ENCODE results near the gene MRGPRF. TPM values are rescaled to one million over a fixed set of nuclear protein-coding genes. Genes with fewer than 3 reads are reported as not detected.
A peak's percentile ranks its signal among the peaks of the same experiment; 100 is the strongest.

The MRGPRF gene
- total RNA-seq, 2 donors from 2014 or later, result 3.7 to 4.7 TPM

DNA sequence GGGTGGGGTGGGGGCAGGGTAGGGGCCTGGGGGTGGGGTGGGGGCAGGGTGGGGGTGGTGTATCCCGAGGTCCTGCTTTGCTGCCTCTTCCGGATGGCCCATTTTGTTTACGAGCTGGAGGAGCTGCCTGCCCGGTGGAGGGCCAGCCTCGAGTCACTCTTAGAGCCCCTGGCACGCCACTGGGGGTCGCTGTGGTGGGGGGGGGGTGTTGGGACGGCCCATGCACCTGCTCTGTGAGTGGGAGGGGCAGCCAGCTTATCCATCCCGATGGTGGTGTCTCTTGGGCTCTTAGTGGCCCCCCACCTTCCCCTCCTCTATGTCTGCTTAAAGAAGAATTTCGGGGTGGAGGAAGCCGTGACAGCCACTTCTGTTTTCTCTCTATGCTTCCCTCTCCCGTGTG, 56.9 kb downstream of the MRGPRF start:
- Histone ChIP-seq H3K27me3 (ENCODE audit: control insufficient read depth, insufficient read depth, low read length, poor library complexity, severe bottlenecking) (no peaks in the 10 kb centered on the region), H3K4me1 (ENCODE audit: control insufficient read depth, insufficient read depth, low read length) (no peaks in the 10 kb centered on the region), H3K9ac (ENCODE audit: extremely low read depth, low read length, poor library complexity, severe bottlenecking) (no peak overlapping the region), H3K36me3 (ENCODE audit: control insufficient read depth, insufficient read depth, low read length) (no peaks in the 10 kb centered on the region), H3K4me3 (ENCODE audit: low read length) (no peak overlapping the region), H3K9me3 (ENCODE audit: control insufficient read depth, low read length) (no peaks in the 10 kb centered on the region), H3K27ac (ENCODE audit: low read depth, low read length) (no peak overlapping the region)
- H3K36me3 Mint-ChIP-seq (ENCODE audit: low read depth), result no peaks in the 10 kb centered on the region
- TF ChIP-seq, protein P1, sequence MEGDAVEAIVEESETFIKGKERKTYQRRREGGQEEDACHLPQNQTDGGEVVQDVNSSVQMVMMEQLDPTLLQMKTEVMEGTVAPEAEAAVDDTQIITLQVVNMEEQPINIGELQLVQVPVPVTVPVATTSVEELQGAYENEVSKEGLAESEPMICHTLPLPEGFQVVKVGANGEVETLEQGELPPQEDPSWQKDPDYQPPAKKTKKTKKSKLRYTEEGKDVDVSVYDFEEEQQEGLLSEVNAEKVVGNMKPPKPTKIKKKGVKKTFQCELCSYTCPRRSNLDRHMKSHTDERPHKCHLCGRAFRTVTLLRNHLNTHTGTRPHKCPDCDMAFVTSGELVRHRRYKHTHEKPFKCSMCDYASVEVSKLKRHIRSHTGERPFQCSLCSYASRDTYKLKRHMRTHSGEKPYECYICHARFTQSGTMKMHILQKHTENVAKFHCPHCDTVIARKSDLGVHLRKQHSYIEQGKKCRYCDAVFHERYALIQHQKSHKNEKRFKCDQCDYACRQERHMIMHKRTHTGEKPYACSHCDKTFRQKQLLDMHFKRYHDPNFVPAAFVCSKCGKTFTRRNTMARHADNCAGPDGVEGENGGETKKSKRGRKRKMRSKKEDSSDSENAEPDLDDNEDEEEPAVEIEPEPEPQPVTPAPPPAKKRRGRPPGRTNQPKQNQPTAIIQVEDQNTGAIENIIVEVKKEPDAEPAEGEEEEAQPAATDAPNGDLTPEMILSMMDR (conservative IDR thresholded peaks at IDR 0.05), result peak; percentile 72
- peak; percentile 89 for DNase-seq
- H3K27ac Mint-ChIP-seq, result no peak overlapping the region
- H3K4me1 Mint-ChIP-seq, result peaks cover under 1% of the 10 kb centered on the region
- H3K4me3 Mint-ChIP-seq, result no peak overlapping the region
- no peaks in the 10 kb centered on the region for H3K9me3 Mint-ChIP-seq
- 55% methylated on average over 9 of the region's 12 CpGs; no CpG with 5 or more reads in 1 of the 2 experiments for WGBS, 2 experiments (ENCODE audit: insufficient coverage in 1 of 2, insufficient read length in 1 of 2)
- no peaks in the 10 kb centered on the region for H3K27me3 Mint-ChIP-seq (ENCODE audit: insufficient read depth)

DNA sequence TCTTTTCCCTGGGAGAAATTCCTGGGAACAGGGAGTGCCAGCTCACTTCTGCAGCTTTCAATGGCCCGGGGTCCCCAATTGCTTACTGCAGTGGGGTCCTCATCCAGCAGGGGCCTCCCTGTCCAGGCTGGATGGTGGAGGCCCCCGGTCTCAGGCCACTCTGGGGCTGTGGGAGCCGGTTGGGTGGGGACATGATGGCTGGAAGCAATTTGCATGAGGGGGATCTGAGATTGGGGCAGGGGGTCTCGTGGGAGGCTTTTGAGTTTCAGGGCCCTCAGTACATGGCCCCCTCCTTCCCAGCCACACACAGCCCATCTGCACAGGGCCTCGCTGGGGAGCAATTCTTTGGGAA, 57.5 kb downstream of the MRGPRF start:
- H3K36me3 ChIP-seq (ENCODE audit: control insufficient read depth, insufficient read depth, low read length), result no peaks in the 10 kb centered on the region
- peaks cover 4% of the 10 kb centered on the region for H3K4me1 Mint-ChIP-seq
- no peaks in the 10 kb centered on the region for H3K27me3 ChIP-seq (ENCODE audit: control insufficient read depth, insufficient read depth, low read length, poor library complexity, severe bottlenecking)
- WGBS, 2 experiments (ENCODE audit: insufficient coverage in 1 of 2, insufficient read length in 1 of 2), result 50 to 75% methylated on average over 1 to 3 of the region's 5 CpGs
- DNase-seq, result no peak
- no peak overlapping the region for H3K4me3 ChIP-seq (ENCODE audit: low read length)
- no peak overlapping the region for H3K4me3 Mint-ChIP-seq
- H3K36me3 Mint-ChIP-seq (ENCODE audit: low read depth), result no peaks in the 10 kb centered on the region
- no peak overlapping the region for H3K27ac Mint-ChIP-seq
- H3K27ac ChIP-seq (ENCODE audit: low read depth, low read length), result no peak overlapping the region
- H3K9me3 ChIP-seq (ENCODE audit: control insufficient read depth, low read length), result no peaks in the 10 kb centered on the region
- H3K27me3 Mint-ChIP-seq (ENCODE audit: insufficient read depth), result no peaks in the 10 kb centered on the region
- H3K4me1 ChIP-seq (ENCODE audit: control insufficient read depth, insufficient read depth, low read length), result no peaks in the 10 kb centered on the region
- H3K9ac ChIP-seq (ENCODE audit: extremely low read depth, low read length, poor library complexity, severe bottlenecking), result no peak overlapping the region
- no peaks in the 10 kb centered on the region for H3K9me3 Mint-ChIP-seq
- TF ChIP-seq, protein P1 (conservative IDR thresholded peaks at IDR 0.05), result no peak

DNA sequence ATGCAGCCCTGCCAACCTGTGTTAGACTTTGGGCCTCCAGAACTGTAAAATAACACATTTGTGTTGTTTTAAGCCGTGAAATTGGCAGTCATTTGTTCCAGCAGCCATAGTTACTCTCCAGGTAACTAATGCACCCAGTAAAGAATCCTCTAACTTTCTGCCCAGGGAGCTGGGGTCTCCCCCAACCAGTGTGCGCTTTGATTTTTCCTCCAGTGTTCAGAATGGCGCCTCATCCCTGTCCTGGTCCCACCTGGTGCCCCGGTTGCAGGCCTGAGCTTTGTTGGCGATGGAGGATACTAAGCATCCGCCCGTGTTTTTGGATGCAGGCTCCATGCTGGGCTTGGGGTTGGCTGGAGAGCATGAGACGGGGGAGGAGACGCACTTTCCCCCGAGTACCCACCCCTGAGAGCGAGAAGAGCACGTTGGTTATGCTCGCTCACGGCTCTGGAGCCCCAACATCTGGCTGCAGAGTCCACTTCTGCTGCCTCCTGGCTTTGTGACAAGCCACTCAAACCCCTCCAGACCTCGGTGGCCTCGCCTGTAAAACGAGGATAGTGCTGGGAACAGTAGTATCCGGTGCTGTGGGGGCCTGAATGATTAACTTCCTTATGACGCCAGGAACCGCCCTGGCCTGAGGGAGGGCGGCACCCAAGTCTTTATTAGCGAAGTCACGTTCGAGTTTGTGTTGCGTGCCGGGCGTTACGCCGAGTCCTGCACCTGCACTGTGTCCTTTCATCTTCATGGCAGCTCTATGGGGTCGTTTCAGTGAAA, 58.0 kb downstream of the MRGPRF start:
- DNase-seq, result no peak
- Mint-ChIP-seq H3K36me3 (ENCODE audit: low read depth) (no peaks in the 10 kb centered on the region), H3K27me3 (ENCODE audit: insufficient read depth) (no peaks in the 10 kb centered on the region), H3K4me1 (peaks cover 4% of the 10 kb centered on the region), H3K4me3 (no peak overlapping the region), H3K9me3 (no peaks in the 10 kb centered on the region), H3K27ac (no peak overlapping the region)
- TF ChIP-seq, protein P1 (conservative IDR thresholded peaks at IDR 0.05), result no peak
- no peak overlapping the region for H3K4me3 ChIP-seq (ENCODE audit: low read length)
- no peak overlapping the region for H3K27ac ChIP-seq (ENCODE audit: low read depth, low read length)
- no peaks in the 10 kb centered on the region for H3K4me1 ChIP-seq (ENCODE audit: control insufficient read depth, insufficient read depth, low read length)
- WGBS, 2 experiments (ENCODE audit: insufficient coverage in 1 of 2, insufficient read length in 1 of 2), result 81 to 86% methylated on average over 27 to 30 of the region's 30 CpGs
- no peak overlapping the region for H3K9ac ChIP-seq (ENCODE audit: extremely low read depth, low read length, poor library complexity, severe bottlenecking)
- no peaks in the 10 kb centered on the region for H3K9me3 ChIP-seq (ENCODE audit: control insufficient read depth, low read length)
- no peaks in the 10 kb centered on the region for H3K36me3 ChIP-seq (ENCODE audit: control insufficient read depth, insufficient read depth, low read length)
- no peaks in the 10 kb centered on the region for H3K27me3 ChIP-seq (ENCODE audit: control insufficient read depth, insufficient read depth, low read length, poor library complexity, severe bottlenecking)

Other genes starting within 250 kb of the MRGPRF start
- gene CPT1A, start 171.3 kb downstream of the MRGPRF start, total RNA-seq, result 1 to 10 TPM; 3.3 to 7.3 TPM
- gene MRPL21, start 109.4 kb downstream of the MRGPRF start, total RNA-seq, result 10 to 100 TPM; 63.8 to 64.9 TPM
- 10 to 100 TPM; 23.9 to 28.3 TPM for gene IGHMBP2, start 109.4 kb downstream of the MRGPRF start, total RNA-seq
- gene MRGPRD, start 32.3 kb downstream of the MRGPRF start, total RNA-seq, result not detected
- 10 to 100 TPM; 20.7 to 27.9 TPM for gene TPCN2, start 35.7 kb upstream of the MRGPRF start, total RNA-seq
- gene SMIM38, start 142.7 kb upstream of the MRGPRF start, total RNA-seq, result under 1 TPM; 0.20 to 0.64 TPM

Measured in endodermal cell (in vitro differentiated cells).